Endodermal cell (in vitro differentiated cells): ENCODE data around the gene EHD2. TPM values are rescaled to one million over a fixed set of nuclear protein-coding genes. Genes with fewer than 3 reads are reported as not detected.
"Not testable (repeated sequence)": the region's sequence is repeated elsewhere in the genome, so short reads cannot be mapped to it uniquely, and the experiment has no call there.

Experiments
- DNase-seq: peaks from one replicate; pipeline ENCODE4 v3.0.0-alpha.2; 2017
- H3K27ac ChIP-seq: 2 replicates; pipeline ENCODE4 v1.5.1; 2013; ENCODE audit warnings: mild to moderate bottlenecking, low read depth, low read length, moderate library complexity
- H3K27me3 ChIP-seq: 2 replicates; pipeline ENCODE4 v1.6.1; 2013; ENCODE audit warnings: mild to moderate bottlenecking, low read length, moderate library complexity; ENCODE audit not compliant: insufficient read depth, control insufficient read depth, poor library complexity, severe bottlenecking
- H3K36me3 ChIP-seq: 2 replicates; pipeline ENCODE4 v1.7.0; 2013; ENCODE audit warnings: mild to moderate bottlenecking, low read length, moderate library complexity; ENCODE audit not compliant: control insufficient read depth, insufficient read depth
- H3K4me1 ChIP-seq: one replicate; pipeline ENCODE4 v1.7.0; 2013; ENCODE audit warnings: low read length; ENCODE audit not compliant: control insufficient read depth, insufficient read depth
- H3K4me3 ChIP-seq: 2 replicates; pipeline ENCODE4 v1.5.1; 2013; ENCODE audit warnings: mild to moderate bottlenecking, low read length, moderate library complexity
- H3K9ac ChIP-seq: 2 replicates; pipeline ENCODE4 v1.6.1; 2013; ENCODE audit warnings: mild to moderate bottlenecking, low read length, moderate library complexity; ENCODE audit not compliant: poor library complexity, severe bottlenecking; ENCODE audit errors: extremely low read depth
- H3K9me3 ChIP-seq: 2 replicates; pipeline ENCODE4 v1.6.1; 2013; ENCODE audit warnings: mild to moderate bottlenecking, low read length, moderate library complexity; ENCODE audit not compliant: control insufficient read depth
- H3K27ac Mint-ChIP-seq: 2 replicates; pipeline ENCODE4 v1.8.0; 2020; ENCODE audit warnings: mixed read lengths
- H3K27me3 Mint-ChIP-seq: 2 replicates; pipeline ENCODE4 v1.8.0; 2021; ENCODE audit warnings: mild to moderate bottlenecking, mixed read lengths; ENCODE audit not compliant: insufficient read depth
- H3K36me3 Mint-ChIP-seq: 2 replicates; pipeline ENCODE4 v1.8.0; 2020; ENCODE audit warnings: low read depth, mixed read lengths
- H3K4me1 Mint-ChIP-seq: 2 replicates; pipeline ENCODE4 v1.8.0; 2020; ENCODE audit warnings: mixed read lengths
- H3K4me3 Mint-ChIP-seq: 2 replicates; pipeline ENCODE4 v1.8.0; 2020; ENCODE audit warnings: mild to moderate bottlenecking, moderate library complexity, mixed read lengths
- H3K9me3 Mint-ChIP-seq: 2 replicates; pipeline ENCODE4 v1.8.0; 2020; ENCODE audit warnings: mild to moderate bottlenecking, mixed read lengths
- CTCF ChIP-seq: fragments of 200-600 bp; sonication (generic); conservative IDR thresholded peaks from 2 replicates; pipeline ENCODE4 v1.5.0; 2021; ENCODE audit warnings: antibody characterized with exemption, mild to moderate bottlenecking
- WGBS, 2 experiments: methylation state at CpG; one replicate each; pipeline versions ENCODE4 v1.1.5 to v1.1.7; 2013; ENCODE audit warnings: missing lambda C conversion rate in 2 of 2, mixed read lengths in 1 of 2; ENCODE audit not compliant: insufficient coverage in 1 of 2, insufficient read length in 1 of 2; 5-methylcytosine and 5-hydroxymethylcytosine counted together
- total RNA-seq, 2 donors: library from RNA; stranded (reverse); fragmentation: NEBNext Ultra II Directional in 1 of 2; extraction: Animal tissue kit (Norgen Biotek cat#: 25700) in 1 of 2; gene quantifications; 2 replicates in 1 of 2; 3 replicates in 1 of 2; pipeline ENCODE4 v1.2.1, GENCODE V29; 2021

Gene EHD2
- total RNA-seq, 2 donors from 2014 or later = 5.5 to 8.4 TPM

- H3K4me1 Mint-ChIP-seq = peaks cover 9% of the 10 kb centered on the region
- H3K4me3 ChIP-seq = no peak overlapping the region
- no peak for DNase-seq
- WGBS, 2 experiments = 82 to 99% methylated on average over 3 to 4 of the region's 4 CpGs
- H3K4me1 ChIP-seq = no peaks in the 10 kb centered on the region
- peaks cover 4% of the 10 kb centered on the region for H3K27me3 Mint-ChIP-seq
- H3K4me3 Mint-ChIP-seq = no peak overlapping the region
- no peaks in the 10 kb centered on the region for H3K27me3 ChIP-seq
- TF ChIP-seq CTCF = no peak
- H3K9ac ChIP-seq = no peak overlapping the region
- no peak overlapping the region for H3K27ac Mint-ChIP-seq
- H3K27ac ChIP-seq = no peak overlapping the region
- H3K9me3 ChIP-seq = no peaks in the 10 kb centered on the region
- H3K36me3 Mint-ChIP-seq = peaks cover 1% of the 10 kb centered on the region
- H3K36me3 ChIP-seq = no peaks in the 10 kb centered on the region
- no peaks in the 10 kb centered on the region for H3K9me3 Mint-ChIP-seq
Observed at GRCh38 chr19:47726467-47726866, 13.2 kb downstream of the EHD2 start.

- not testable (repeated sequence) for H3K4me3 ChIP-seq, H3K4me1 Mint-ChIP-seq, DNase-seq, H3K27me3 ChIP-seq, H3K36me3 ChIP-seq, H3K4me1 ChIP-seq, H3K27ac Mint-ChIP-seq, H3K9me3 Mint-ChIP-seq, H3K27ac ChIP-seq, H3K9ac ChIP-seq, H3K4me3 Mint-ChIP-seq, H3K27me3 Mint-ChIP-seq, H3K36me3 Mint-ChIP-seq, H3K9me3 ChIP-seq
- WGBS, 2 experiments = 89 to 100% methylated on average over 1 to 4 of the region's 4 CpGs
Observed at GRCh38 chr19:47728295-47728694, 15.1 kb downstream of the EHD2 start.

GRCh38 chr19:47729468-47729798 lies 16.2 kb downstream of the EHD2 start:
- no peaks in the 10 kb centered on the region for H3K9me3 Mint-ChIP-seq
- Histone ChIP-seq H3K9me3 (no peaks in the 10 kb centered on the region), H3K9ac (peak overlapping the region; percentile 25), H3K27ac (no peak overlapping the region), H3K4me1 (no peaks in the 10 kb centered on the region), H3K27me3 (no peaks in the 10 kb centered on the region), H3K4me3 (peak overlapping the region; percentile 77), H3K36me3 (no peaks in the 10 kb centered on the region)
- peak; percentile 85 for DNase-seq
- TF ChIP-seq CTCF = no peak
- peaks cover 4% of the 10 kb centered on the region for H3K27me3 Mint-ChIP-seq
- peak overlapping the region; percentile 71 for H3K27ac Mint-ChIP-seq
- WGBS, 2 experiments = 19 to 20% methylated on average over 7 to 8 of the region's 9 CpGs
- H3K4me3 Mint-ChIP-seq = peak overlapping the region; percentile 66
- peaks cover 1% of the 10 kb centered on the region for H3K36me3 Mint-ChIP-seq
- H3K4me1 Mint-ChIP-seq = peaks cover 9% of the 10 kb centered on the region
